ENCODE results near the gene TMEM205. TPM values are rescaled to one million over a fixed set of nuclear protein-coding genes. Genes with fewer than 3 reads are reported as not detected.
"Not testable (repeated sequence)": the region's sequence is repeated elsewhere in the genome, so short reads cannot be mapped to it uniquely, and the experiment has no call there.

Gene TMEM205
- total RNA-seq, 1 experiment from 2014 or later: 82.0 TPM

DNA sequence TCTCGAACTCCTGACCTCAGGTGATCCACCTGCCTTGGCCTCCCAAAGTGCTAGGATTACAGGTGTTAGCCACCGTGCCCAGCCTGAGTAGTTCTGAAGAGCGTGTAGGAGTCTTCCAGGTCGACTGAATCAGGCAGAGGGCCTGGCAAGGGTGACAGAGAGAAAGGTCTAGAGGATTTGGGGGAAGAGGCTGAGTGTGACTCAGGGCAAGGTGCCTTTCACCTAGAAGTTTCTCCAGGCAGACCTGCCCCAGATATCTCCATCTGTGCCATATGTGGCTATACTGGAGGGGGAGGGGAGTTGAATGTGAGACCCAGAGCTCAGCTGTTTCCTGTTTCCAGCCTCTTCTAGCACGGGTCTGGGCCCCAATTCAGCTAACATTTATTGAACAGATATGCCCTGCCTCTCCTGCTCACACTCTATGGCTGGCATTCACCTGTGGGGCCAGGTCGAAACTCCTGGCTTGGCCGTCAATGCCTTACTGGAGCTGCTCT, 1.5 kb upstream of the TMEM205 start:
- TF ChIP-seq, protein P1, sequence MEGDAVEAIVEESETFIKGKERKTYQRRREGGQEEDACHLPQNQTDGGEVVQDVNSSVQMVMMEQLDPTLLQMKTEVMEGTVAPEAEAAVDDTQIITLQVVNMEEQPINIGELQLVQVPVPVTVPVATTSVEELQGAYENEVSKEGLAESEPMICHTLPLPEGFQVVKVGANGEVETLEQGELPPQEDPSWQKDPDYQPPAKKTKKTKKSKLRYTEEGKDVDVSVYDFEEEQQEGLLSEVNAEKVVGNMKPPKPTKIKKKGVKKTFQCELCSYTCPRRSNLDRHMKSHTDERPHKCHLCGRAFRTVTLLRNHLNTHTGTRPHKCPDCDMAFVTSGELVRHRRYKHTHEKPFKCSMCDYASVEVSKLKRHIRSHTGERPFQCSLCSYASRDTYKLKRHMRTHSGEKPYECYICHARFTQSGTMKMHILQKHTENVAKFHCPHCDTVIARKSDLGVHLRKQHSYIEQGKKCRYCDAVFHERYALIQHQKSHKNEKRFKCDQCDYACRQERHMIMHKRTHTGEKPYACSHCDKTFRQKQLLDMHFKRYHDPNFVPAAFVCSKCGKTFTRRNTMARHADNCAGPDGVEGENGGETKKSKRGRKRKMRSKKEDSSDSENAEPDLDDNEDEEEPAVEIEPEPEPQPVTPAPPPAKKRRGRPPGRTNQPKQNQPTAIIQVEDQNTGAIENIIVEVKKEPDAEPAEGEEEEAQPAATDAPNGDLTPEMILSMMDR (IDR thresholded peaks at IDR 0.05; ENCODE audit: unreplicated experiment): no peak
- DNase-seq: no peak
- no peaks in the 10 kb centered on the region for H3K27me3 Mint-ChIP-seq (ENCODE audit: unreplicated experiment)
- peaks cover 15% of the 10 kb centered on the region for H3K4me1 Mint-ChIP-seq (ENCODE audit: low read depth, unreplicated experiment)
- peaks cover 32% of the 10 kb centered on the region for H3K36me3 Mint-ChIP-seq (ENCODE audit: insufficient read depth, unreplicated experiment)
- no peak overlapping the region for H3K27ac Mint-ChIP-seq (ENCODE audit: unreplicated experiment)
- H3K4me3 Mint-ChIP-seq (ENCODE audit: low read depth, unreplicated experiment): no peak overlapping the region
- CTCF ChIA-PET: interaction anchor here (1.2 kb wide), 1 partner anchor 27 kb away, joined by 3 read pairs; no protein-coding TSS in a partner anchor
- intact Hi-C loops (cut with micrococcal nuclease; ENCODE audit: unreplicated experiment): no loop called here
- BruUV-seq (replicated peaks): no TSS peak
- H3K9me3 Mint-ChIP-seq (ENCODE audit: low read depth, unreplicated experiment): no peaks in the 10 kb centered on the region

DNA sequence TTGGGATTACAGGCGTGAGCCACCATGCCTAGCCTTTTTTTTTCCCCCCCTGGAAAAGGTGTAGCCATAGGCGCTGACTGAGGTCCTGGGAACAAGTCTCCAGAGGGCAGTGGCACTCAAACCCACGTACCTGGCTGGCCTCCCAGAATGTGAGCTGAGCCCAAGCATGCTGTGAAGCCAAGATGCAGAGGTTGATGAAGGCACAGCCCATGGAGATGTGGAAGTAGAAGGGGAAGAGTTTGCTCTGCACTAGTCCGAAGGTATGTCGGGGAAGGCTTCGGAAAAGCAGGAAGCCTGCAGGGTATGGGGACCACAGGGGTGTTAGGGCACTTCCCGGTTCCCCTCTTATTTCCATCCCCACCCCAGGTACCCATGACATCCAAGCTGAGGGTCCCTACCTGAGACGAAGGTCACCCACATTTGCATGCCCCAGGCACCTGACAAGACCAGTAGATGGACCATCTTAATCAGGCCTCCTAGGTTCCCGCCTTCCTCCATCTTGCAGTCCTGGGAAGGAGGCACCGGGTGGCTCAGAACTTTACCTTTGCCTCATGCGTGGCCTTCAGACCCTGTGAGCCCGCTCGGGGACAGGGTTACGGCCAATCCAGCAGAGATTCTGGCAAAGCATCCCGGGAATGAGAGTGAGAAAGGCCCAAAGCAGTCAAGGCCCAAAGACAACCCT, 805 bp downstream of the TMEM205 start:
- H3K9me3 Mint-ChIP-seq (ENCODE audit: low read depth, unreplicated experiment): no peaks in the 10 kb centered on the region
- no TSS peak for BruUV-seq (replicated peaks)
- peaks cover 15% of the 10 kb centered on the region for H3K4me1 Mint-ChIP-seq (ENCODE audit: low read depth, unreplicated experiment)
- CTCF ChIA-PET: interaction anchor here (1.4 kb wide), 1 partner anchor 51 kb away, joined by 5 read pairs; no protein-coding TSS in a partner anchor
- intact Hi-C loops (cut with micrococcal nuclease; ENCODE audit: unreplicated experiment): no loop called here
- H3K4me3 Mint-ChIP-seq (ENCODE audit: low read depth, unreplicated experiment): peak overlapping the region; percentile 94
- DNase-seq: no peak
- H3K27ac Mint-ChIP-seq (ENCODE audit: unreplicated experiment): peak overlapping the region; percentile 98
- no peaks in the 10 kb centered on the region for H3K27me3 Mint-ChIP-seq (ENCODE audit: unreplicated experiment)
- TF ChIP-seq, protein P1 (IDR thresholded peaks at IDR 0.05; ENCODE audit: unreplicated experiment): no peak
- H3K36me3 Mint-ChIP-seq (ENCODE audit: insufficient read depth, unreplicated experiment): peaks cover 37% of the 10 kb centered on the region

DNA sequence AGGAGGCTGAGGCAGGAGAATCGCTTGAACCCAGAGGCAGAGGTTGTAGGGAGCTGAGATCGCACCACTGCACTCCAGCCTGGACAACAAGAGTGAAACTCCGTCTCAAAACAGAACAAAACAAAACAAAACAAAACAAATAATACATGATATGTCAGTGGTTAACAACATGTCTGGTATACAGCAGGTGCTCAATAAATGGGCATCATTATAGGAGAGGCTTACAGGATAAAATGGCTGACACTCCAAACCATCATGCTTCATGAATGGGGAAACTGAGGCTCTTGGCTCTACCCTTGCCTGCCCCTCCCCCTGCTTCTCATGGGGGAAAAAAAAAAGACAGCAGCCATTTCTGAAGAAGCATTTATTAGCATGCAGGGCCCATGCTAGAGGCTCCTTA, 3.6 kb downstream of the TMEM205 start:
- H3K36me3 Mint-ChIP-seq (ENCODE audit: insufficient read depth, unreplicated experiment): peaks cover 46% of the 10 kb centered on the region
- no peaks in the 10 kb centered on the region for H3K27me3 Mint-ChIP-seq (ENCODE audit: unreplicated experiment)
- no peaks in the 10 kb centered on the region for H3K9me3 Mint-ChIP-seq (ENCODE audit: low read depth, unreplicated experiment)
- TF ChIP-seq, protein P1 (IDR thresholded peaks at IDR 0.05; ENCODE audit: unreplicated experiment): no peak
- no peak for DNase-seq
- H3K27ac Mint-ChIP-seq (ENCODE audit: unreplicated experiment): no peak overlapping the region
- H3K4me3 Mint-ChIP-seq (ENCODE audit: low read depth, unreplicated experiment): no peak overlapping the region
- no TSS peak for BruUV-seq (replicated peaks)
- CTCF ChIA-PET: no interaction called here
- peaks cover 9% of the 10 kb centered on the region for H3K4me1 Mint-ChIP-seq (ENCODE audit: low read depth, unreplicated experiment)
- intact Hi-C loops (cut with micrococcal nuclease; ENCODE audit: unreplicated experiment): no loop called here

GRCh38 chr19:11340099-11340467, 6.0 kb downstream of the TMEM205 start:
- Mint-ChIP-seq H3K4me3 (ENCODE audit: low read depth, unreplicated experiment) (peak overlapping the region; percentile 72), H3K36me3 (ENCODE audit: insufficient read depth, unreplicated experiment) (peaks cover 28% of the 10 kb centered on the region)
- BruUV-seq (replicated peaks); DNase-seq; H3K27me3 Mint-ChIP-seq (ENCODE audit: unreplicated experiment); H3K9me3 Mint-ChIP-seq (ENCODE audit: low read depth, unreplicated experiment); H3K4me1 Mint-ChIP-seq (ENCODE audit: low read depth, unreplicated experiment); H3K27ac Mint-ChIP-seq (ENCODE audit: unreplicated experiment); intact Hi-C loops (cut with micrococcal nuclease; ENCODE audit: unreplicated experiment): not testable (repeated sequence)
- CTCF ChIA-PET: interaction anchor here (0.9 kb wide), 1 partner anchor 46 kb away, joined by 3 read pairs; no protein-coding TSS in a partner anchor

Data from Calu3 (cell line).